ENCODE data around the gene PRPH.
A peak's percentile ranks its signal among the peaks of the same experiment; 100 is the strongest.

Gene PRPH

DNA sequence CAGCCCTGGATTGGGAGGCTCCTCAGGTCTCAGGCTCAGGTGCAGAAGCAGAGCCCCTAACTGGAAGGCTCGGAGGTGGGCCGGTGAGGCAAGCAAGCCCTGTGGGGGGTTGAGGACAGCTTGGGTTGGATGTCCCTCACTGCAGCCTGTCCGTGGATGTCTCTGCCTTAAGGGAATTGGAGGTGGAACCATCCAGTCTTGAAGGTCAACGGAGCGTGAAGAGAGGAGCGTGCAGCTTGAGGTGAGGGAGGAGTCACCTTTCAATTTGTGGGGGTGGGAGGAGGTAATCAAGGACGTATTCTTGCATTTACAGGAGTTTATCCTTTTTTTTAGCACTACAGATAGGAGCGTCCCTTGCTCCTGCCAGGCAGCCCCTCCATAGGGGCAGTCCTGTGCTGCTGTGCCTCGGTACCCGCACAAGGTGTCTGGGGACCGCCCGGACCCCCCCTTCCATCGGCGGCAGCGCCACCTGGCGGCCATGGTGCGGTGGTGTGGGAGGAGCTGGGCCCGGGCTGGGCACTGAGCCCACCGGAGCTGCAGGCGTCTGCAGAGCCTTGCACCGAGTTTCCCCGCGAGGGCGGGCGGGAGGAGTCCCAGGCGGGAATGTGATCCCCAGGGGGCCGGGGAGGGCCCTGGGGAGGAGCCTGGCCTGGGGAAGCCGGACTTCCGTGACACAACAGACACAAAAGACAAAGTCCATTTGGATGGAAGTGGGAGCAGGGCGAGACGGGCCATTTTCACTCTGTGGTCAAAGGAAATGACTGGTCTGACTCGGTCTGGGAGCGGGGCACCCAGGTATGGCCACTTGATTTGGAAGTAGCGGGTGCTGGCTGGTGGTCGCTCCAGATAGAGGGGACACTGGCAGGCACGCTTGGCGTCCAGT is 52.6 kb downstream of the PRPH start:
- DNase-seq: peak; percentile 82
